Activated naive CD4-positive, alpha-beta T cell treated with anti-CD3 and anti-CD28 coated beads for 36 hours (primary cell): ENCODE measurements around the gene BTBD9. TPM values are rescaled to one million over a fixed set of nuclear protein-coding genes. Genes with fewer than 3 reads are reported as not detected.

ENCODE experiments used
- CTCF ChIA-PET: fragments of 350-600 bp; sonication (Branson Sonifier 250); formaldehyde crosslinking; loops from one replicate; lab custom pipeline; 2021; ENCODE audit warnings: antibody characterized with exemption; lab: Charles Lee
- DNase-seq: peaks from one replicate; pipeline ENCODE4 v3.0.0-alpha.2; 2020
- H3K27ac Mint-ChIP-seq: one replicate; pipeline ENCODE4 v1.8.0; 2021; ENCODE audit warnings: mild to moderate bottlenecking, mixed read lengths
- H3K27me3 Mint-ChIP-seq: one replicate; pipeline ENCODE4 v1.8.0; 2021; ENCODE audit warnings: low read depth, mixed read lengths
- H3K36me3 Mint-ChIP-seq: one replicate; pipeline ENCODE4 v1.8.0; 2021; ENCODE audit warnings: low read depth, mixed read lengths
- H3K4me1 Mint-ChIP-seq: one replicate; pipeline ENCODE4 v1.8.0; 2021; ENCODE audit warnings: low read depth, mixed read lengths
- H3K4me3 Mint-ChIP-seq: one replicate; pipeline ENCODE4 v1.8.0; 2021; ENCODE audit warnings: mild to moderate bottlenecking, moderate library complexity, mixed read lengths
- H3K9me3 Mint-ChIP-seq: one replicate; pipeline ENCODE4 v1.8.0; 2021; ENCODE audit warnings: mixed read lengths
- intact Hi-C: fragments of 100-400 bp; cut with micrococcal nuclease; formaldehyde crosslinking; loops from one replicate; pipeline ENCODE4 v1.15.1; 2023
- total RNA-seq, 2 experiments: library from RNA; stranded (reverse); gene quantifications; one replicate each; pipeline ENCODE4 v1.2.3, GENCODE V29; 2021

The BTBD9 gene
- total RNA-seq, 2 experiments from 2014 or later = 9.5 to 11.1 TPM

DNA sequence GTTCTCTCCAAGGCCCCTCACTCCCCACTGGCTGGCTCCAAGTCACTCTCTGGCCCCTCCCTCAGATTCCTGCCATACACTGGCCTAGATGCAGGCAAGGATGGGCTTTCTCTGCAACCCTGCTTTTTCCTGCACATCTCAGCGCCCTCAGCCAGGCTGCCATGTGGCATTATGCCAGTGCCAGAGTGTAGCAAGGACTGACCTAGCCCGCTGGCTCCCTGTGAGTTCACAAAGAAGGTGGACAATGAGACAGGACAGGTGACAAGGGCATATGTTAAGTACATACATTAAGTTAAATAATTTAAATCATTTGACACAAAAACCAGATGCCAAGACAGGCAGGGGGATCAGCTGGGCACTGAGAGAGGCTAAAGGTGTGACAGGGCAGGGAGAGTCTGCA, 425.6 kb downstream of the BTBD9 start:
- DNase-seq = no peak
- Mint-ChIP-seq H3K36me3 (no peaks in the 10 kb centered on the region), H3K4me3 (no peak overlapping the region), H3K27ac (no peak overlapping the region), H3K27me3 (no peaks in the 10 kb centered on the region), H3K9me3 (no peaks in the 10 kb centered on the region), H3K4me1 (peaks cover 7% of the 10 kb centered on the region)
- CTCF ChIA-PET = interaction anchor here (0.7 kb wide), 1 partner anchor 213 kb away, joined by 3 read pairs; no protein-coding TSS in a partner anchor
- intact Hi-C loops = no loop called here

DNA sequence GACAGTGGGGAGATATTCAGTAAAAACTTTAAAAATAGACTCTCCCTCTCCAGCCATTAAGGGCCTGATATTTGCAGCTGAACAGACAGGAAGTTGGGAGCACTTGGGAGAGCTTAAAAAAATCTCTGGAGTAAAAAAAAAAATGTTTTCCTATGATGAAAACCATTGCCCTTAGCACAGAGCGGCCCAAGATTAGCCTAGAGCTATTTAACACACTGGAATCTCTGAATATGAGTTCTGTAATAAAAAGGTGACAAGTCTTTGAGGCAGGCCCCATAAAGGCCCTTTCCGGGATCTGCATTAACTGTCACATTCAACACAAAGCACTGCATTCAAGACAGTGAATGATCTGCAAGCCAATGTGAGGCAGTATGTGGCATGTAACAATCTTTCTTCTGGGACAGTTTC, 426.5 kb downstream of the BTBD9 start:
- Mint-ChIP-seq H3K36me3 (no peaks in the 10 kb centered on the region), H3K27ac (no peak overlapping the region), H3K4me3 (no peak overlapping the region), H3K27me3 (no peaks in the 10 kb centered on the region), H3K4me1 (peaks cover 7% of the 10 kb centered on the region), H3K9me3 (no peaks in the 10 kb centered on the region)
- DNase-seq = no peak
- CTCF ChIA-PET = no interaction called here
- intact Hi-C loops = no loop called here

DNA sequence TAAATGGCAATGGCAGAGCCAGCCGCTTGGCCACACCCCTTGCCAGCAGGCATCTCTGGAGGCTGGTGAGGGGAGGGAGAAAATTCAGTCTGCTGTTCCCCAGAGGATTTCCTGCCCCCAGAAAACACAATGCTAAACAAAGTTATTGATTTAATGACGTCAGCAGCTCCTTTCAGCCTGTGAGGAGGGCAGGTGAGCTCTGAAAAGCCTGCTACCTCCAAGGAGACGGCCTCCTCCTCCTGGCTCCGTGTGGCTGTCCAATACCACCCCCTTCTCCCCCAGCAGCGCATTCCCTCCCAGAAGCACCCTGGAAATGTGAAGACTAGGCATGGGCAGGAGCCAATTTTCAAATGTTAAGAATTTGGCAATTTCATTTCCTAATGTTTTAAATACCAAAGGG, 427.1 kb downstream of the BTBD9 start:
- Mint-ChIP-seq H3K36me3 (no peaks in the 10 kb centered on the region), H3K27ac (no peak overlapping the region), H3K4me3 (no peak overlapping the region), H3K9me3 (no peaks in the 10 kb centered on the region), H3K4me1 (peaks cover 7% of the 10 kb centered on the region), H3K27me3 (no peaks in the 10 kb centered on the region)
- DNase-seq = no peak
- CTCF ChIA-PET = no interaction called here
- intact Hi-C loops = no loop called here

DNA sequence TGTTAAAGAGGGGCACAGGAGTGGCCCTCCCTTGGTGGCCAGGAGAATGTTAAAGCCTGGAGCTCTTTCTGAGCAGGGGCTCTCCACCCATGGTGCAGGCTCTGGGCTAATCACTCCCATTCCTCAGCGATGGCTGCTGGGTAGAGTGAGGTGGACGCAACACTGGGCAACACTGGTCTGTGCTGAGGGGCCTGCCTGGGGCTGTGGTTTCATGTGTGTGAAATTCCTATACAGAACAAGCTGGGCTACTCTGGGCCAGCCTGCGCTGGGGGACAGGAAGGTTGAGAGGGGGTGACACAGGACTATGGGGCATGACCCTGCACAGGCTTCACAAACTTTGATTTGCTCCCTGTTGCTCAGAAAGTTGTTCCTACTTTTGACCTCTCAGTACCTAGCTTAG, 427.6 kb downstream of the BTBD9 start:
- Mint-ChIP-seq H3K4me1 (peaks cover 7% of the 10 kb centered on the region), H3K27ac (no peak overlapping the region), H3K36me3 (no peaks in the 10 kb centered on the region), H3K27me3 (no peaks in the 10 kb centered on the region), H3K9me3 (no peaks in the 10 kb centered on the region), H3K4me3 (no peak overlapping the region)
- CTCF ChIA-PET = interaction anchor here (0.7 kb wide), 1 partner anchor 507 kb away, joined by 4 read pairs; no protein-coding TSS in a partner anchor
- intact Hi-C loops = no loop called here
- DNase-seq = no peak

DNA sequence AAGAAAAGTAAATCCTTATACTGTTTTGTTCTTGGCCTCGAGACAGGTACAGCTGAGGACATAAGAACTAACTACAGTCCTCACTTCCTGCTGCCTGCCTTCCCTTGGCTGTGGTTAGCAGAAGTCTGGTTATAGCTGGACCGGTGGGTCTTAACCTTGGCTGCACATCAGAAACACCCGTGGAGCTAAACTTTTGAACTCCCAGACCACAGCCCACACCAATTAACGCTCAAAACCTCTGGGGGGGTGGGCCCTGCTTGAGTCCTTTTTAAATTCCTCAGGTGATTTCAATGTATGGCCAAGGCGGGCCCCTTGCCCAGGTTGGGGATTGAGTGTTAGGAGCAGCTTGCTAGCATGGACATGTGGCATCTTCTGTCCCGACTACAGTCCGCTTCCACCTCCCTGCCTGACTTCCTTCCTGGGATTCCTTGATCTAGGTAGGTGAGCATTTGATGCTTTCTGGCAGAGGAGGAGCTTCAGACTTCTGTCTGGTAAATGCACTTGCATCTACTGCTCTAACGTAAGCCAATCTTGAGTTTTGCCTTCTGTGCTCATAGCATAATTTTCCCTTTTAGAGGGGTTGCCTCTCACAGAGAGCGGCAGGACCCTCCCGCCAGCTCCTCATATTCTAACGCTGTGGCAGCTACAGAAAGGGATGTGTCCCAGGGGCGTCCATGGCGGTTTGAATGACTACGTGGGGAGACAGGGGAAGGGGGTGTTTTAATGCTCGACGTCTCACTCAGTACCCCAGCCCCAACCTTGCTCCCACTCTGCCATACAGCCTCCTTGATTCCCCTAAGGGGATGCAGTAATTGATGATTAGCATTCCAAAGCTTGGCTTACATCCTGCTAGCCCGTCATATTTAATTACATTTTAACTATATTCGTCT, 430.1 kb downstream of the BTBD9 start:
- DNase-seq = no peak
- intact Hi-C loops = no loop called here
- Mint-ChIP-seq H3K27me3 (no peaks in the 10 kb centered on the region), H3K4me1 (peaks cover 5% of the 10 kb centered on the region), H3K27ac (no peak overlapping the region), H3K9me3 (no peaks in the 10 kb centered on the region), H3K36me3 (no peaks in the 10 kb centered on the region), H3K4me3 (no peak overlapping the region)
- CTCF ChIA-PET = interaction anchor here (0.6 kb wide), 1 partner anchor 526 kb away, joined by 3 read pairs; no protein-coding TSS in a partner anchor

DNA sequence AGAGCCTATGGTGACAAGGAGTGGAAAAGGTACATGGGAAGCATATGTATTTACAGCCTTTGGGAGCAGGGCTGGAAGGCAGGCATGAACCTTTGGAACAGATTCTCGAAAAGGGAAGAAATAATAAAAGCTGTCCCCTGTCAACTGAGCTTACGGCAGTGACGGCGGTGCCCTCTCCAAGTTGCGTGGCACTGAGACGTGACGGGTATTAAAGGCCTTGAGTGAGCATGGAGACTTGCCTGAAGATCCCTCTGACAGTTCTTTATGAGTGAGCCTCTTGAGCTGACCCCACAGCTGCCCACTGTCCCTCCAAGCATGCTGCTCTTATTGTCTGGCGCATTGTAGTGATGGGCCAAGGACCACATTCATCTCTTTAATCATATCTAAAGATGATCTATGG, 431.7 kb downstream of the BTBD9 start:
- no peak for DNase-seq
- H3K9me3 Mint-ChIP-seq = no peaks in the 10 kb centered on the region
- CTCF ChIA-PET = no interaction called here

DNA sequence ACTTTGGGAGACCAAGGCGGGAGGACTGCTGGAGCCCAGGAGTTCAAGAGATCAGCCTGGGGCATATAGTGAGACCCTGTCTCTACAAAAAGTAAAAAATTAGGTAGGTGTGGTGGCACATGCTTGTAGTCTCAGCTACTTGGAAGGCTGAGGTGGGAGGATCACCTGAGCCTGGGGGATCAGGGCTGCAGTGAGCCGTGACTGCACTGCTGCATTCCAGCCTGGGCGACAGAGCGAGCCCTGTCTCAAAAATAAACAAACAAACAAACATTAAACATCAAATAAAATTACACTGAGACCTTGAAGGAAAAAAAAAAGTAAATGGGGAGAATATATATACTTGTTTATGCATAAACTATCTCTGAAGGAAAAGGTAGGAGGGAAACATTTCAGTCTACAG, 432.4 kb downstream of the BTBD9 start:
- DNase-seq = no peak
- peaks cover 5% of the 10 kb centered on the region for H3K4me1 Mint-ChIP-seq
- CTCF ChIA-PET = no interaction called here
- no peaks in the 10 kb centered on the region for H3K27me3 Mint-ChIP-seq
- intact Hi-C loops = no loop called here
- no peak overlapping the region for H3K4me3 Mint-ChIP-seq
- no peaks in the 10 kb centered on the region for H3K9me3 Mint-ChIP-seq
- H3K27ac Mint-ChIP-seq = no peak overlapping the region
- H3K36me3 Mint-ChIP-seq = no peaks in the 10 kb centered on the region

More for the DNA sequence above, 431.7 kb downstream of the BTBD9 start:
- no peak overlapping the region for H3K4me3 Mint-ChIP-seq
- peaks cover 5% of the 10 kb centered on the region for H3K4me1 Mint-ChIP-seq
- no peak overlapping the region for H3K27ac Mint-ChIP-seq
- no peaks in the 10 kb centered on the region for H3K27me3 Mint-ChIP-seq
- no peaks in the 10 kb centered on the region for H3K36me3 Mint-ChIP-seq
- intact Hi-C loops = no loop called here

DNA sequence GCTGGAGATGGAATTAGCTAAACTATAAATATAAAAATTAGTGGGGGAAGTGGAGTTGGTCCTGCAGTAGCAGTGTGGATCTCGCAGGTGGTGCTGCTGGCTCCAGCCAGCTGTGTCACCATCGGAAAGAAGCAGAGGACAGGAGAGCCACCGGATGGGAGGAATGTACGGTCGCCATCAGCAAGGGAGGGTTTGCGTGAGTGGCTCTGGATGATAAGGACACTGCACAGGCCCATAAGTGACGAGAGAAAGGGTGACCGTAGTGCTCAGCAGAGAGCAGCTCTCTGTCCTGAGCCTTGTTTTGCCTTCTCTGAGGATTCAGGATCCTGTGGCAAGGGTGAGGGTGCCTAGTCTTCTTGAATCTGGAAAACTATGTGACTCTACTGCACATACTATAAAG, 441.5 kb downstream of the BTBD9 start:
- no peak for DNase-seq
- Mint-ChIP-seq H3K27me3 (no peaks in the 10 kb centered on the region), H3K36me3 (no peaks in the 10 kb centered on the region), H3K4me1 (no peaks in the 10 kb centered on the region), H3K4me3 (no peak overlapping the region), H3K9me3 (no peaks in the 10 kb centered on the region), H3K27ac (no peak overlapping the region)
- intact Hi-C loops = no loop called here
- CTCF ChIA-PET = no interaction called here

DNA sequence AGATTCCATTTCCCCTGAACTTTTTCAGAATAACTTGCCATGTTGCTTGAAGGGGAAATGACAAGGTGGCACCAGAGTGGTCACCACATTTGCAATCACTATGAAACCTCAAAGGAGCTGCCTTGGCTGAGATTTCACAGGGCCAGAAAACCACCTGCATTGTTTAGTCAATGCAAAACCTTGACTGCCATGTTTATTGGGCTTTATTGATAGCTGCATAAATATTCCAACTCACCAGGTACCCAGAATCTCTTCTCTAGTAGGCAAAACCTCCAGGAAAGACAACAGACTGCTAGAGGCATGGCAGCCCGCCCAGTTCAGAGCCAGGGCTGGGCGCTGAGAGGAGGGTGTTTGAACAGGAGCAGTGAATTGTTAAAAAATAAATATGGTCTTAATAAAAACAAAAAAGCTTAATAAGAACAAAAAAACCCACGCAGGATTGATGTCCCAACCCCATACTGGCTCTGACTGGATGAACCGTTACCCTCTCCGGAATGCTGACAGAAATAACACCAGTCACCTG, 444.6 kb downstream of the BTBD9 start:
- Mint-ChIP-seq H3K27me3 (no peaks in the 10 kb centered on the region), H3K36me3 (no peaks in the 10 kb centered on the region), H3K9me3 (no peaks in the 10 kb centered on the region), H3K4me3 (no peak overlapping the region), H3K4me1 (no peaks in the 10 kb centered on the region), H3K27ac (no peak overlapping the region)
- intact Hi-C loops = no loop called here
- DNase-seq = no peak
- CTCF ChIA-PET = no interaction called here

DNA sequence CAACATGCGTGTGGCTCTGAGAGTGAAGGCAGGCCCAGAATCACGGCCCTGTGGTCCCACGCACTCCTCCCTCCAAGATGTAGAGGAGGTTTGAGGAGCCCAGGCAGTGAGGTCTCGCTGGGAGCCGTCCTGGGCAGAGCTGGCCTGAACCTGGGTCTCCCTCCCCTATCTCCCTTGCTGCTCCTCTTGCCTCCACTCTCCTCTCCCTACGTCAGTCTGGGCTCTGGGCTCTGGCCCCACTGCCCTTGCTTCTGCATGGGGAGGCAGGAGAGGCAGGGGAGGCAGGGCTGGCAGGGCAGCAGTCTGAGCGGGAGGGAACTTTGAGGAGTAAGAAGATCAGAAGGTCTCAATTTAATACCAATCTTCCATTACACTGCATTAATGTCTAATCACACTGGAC, 445.1 kb downstream of the BTBD9 start:
- CTCF ChIA-PET = no interaction called here
- intact Hi-C loops = no loop called here
- Mint-ChIP-seq H3K27ac (no peak overlapping the region), H3K9me3 (no peaks in the 10 kb centered on the region), H3K4me3 (no peak overlapping the region), H3K4me1 (no peaks in the 10 kb centered on the region), H3K36me3 (no peaks in the 10 kb centered on the region), H3K27me3 (no peaks in the 10 kb centered on the region)
- DNase-seq = no peak

DNA sequence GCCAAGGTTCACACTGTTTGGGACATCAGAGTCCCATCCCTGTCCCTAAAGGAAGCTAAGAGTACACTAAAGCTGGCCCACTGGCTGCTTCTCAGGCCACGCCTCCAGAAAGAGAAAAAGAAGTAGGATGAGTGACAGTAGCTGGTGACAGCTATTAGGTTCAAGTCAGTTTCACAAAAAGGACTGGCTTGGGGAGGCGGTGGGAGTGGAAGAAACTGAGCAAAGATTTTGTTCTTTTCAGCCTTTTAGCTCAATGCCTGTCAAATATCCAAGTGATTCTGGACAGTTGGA, 445.5 kb downstream of the BTBD9 start:
- no peaks in the 10 kb centered on the region for H3K27me3 Mint-ChIP-seq
- no peak overlapping the region for H3K4me3 Mint-ChIP-seq
- H3K27ac Mint-ChIP-seq = no peak overlapping the region
- no peaks in the 10 kb centered on the region for H3K4me1 Mint-ChIP-seq
- H3K9me3 Mint-ChIP-seq = no peaks in the 10 kb centered on the region
- DNase-seq = no peak
- intact Hi-C loops = no loop called here
- H3K36me3 Mint-ChIP-seq = no peaks in the 10 kb centered on the region
- CTCF ChIA-PET = no interaction called here

DNA sequence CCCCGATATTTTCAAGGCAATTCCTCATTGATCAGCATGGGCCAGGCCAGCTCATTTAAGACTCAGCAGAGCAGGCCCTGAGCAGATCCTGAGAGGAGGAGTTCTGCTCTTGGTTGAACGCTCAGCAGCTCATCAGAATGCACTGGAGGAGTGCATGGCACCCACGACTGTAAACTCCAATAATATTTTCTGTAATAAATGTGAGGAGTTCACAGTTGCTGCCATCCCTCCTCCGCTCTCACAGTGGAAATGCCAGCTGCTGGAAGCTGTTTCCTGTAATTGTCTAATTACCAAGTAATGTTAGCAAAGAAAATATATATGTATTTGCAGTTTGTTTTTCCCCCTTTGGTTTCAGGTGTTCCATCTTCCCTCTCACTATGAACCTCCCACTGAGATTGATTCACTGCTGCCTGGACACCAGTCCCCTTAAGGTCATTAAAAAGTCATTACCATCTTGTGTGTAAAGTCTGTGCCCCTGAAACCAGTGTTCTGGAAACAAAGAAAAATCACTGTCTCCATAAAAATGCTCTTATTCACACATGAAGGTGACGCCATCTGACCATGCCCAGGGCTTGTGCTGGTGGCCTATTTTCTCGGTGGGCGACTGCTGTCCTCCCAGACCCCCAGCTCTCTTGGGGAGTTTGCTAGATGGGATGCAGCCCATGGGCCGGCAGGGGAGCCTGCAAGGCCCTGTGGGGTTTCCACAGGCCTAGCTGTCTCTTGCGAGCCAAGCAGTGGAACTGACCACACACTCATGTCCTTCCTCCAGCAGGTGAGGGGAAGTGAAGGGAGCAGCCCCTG, 446.0 kb downstream of the BTBD9 start:
- intact Hi-C loops = no loop called here
- no peaks in the 10 kb centered on the region for H3K9me3 Mint-ChIP-seq
- no peak overlapping the region for H3K4me3 Mint-ChIP-seq
- no peak overlapping the region for H3K27ac Mint-ChIP-seq
- H3K4me1 Mint-ChIP-seq = no peaks in the 10 kb centered on the region
- no peak for DNase-seq
- CTCF ChIA-PET = no interaction called here
- no peaks in the 10 kb centered on the region for H3K27me3 Mint-ChIP-seq
- H3K36me3 Mint-ChIP-seq = no peaks in the 10 kb centered on the region
